ENCODE measurements around the gene PARVG.

Gene PARVG

DNA sequence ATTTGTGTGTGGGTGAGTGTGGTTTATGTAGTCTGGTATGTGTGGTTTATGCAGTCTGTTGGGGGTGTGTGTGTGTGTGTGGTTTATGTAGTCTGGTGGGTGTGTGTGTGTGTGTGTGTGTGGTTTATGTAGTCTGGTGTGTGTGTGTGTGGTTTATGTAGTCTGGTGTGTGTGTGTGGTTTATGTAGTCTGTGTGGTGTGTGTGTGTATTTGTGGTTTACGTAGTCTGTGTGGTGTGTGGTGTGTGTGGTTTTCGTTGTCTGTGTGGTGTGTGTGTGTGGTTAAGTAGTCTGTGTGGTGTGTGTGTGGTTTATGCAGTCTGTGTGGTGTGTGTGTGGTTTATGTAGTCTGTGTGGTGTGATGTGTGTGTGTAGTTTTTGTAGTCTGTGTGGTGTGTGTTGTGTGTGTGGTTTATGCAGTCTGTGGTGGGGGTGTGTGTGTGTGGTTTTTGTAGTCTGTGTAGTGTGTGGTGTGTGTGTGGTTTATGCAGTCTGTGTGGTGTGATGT, 26.2 kb upstream of the PARVG start:
- in situ Hi-C loops (cut with MboI; ENCODE audit: low sequenced_read_pairs): no loop called here

DNA sequence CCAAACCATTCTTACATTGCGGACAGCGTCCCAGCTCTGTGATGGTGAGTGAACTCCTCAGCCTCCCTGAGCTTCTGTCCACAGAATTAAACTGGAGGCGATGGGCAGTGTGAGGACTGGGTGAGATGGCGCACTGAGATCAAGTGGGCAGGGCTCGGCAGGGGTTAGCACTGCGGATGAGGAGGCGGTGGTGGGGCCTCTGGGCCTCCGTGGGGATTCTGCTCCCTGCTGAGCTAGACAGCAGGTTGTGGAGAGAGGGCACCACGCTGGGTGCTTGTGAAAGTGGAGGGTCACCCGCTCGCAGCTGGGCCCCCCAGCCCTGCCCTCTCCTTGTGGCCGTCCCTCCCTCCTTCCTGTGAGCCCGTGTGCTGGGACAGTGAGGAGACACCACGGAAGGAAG, 25.6 kb upstream of the PARVG start:
- in situ Hi-C loops (cut with MboI; ENCODE audit: low sequenced_read_pairs): no loop called here

DNA sequence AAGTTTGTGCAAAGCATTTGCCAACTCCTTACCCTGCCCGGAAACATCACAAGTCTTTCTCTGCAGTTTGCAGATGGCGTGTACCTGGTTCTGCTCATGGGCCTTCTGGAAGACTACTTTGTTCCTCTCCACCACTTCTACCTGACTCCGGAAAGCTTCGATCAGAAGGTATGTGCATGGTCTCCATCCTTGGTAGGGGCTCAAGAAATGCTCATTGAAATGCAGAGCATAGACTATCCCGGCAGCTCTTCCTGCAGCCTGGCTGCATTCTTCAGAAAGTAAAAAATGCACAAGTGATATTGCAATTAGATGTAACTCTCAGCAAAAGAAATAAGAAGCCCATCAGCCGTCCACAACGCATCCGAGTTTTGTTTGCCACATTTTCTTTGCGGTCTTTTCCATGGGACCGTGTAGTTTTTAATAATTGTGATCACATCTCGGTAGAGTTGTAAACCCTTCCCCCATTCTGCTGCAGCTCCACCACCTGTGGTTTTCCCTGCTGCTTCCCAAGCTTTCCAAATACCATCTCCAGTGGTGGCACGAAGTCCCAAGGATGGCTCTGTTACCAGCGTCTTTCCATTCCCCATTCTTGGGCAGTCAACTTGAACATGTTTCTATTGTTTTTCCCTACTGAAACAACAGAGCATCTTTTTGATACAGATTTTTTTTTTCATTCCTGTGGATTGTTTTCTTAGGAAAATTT, 22.7 kb upstream of the PARVG start:
- in situ Hi-C loops (cut with MboI; ENCODE audit: low sequenced_read_pairs): no loop called here

DNA sequence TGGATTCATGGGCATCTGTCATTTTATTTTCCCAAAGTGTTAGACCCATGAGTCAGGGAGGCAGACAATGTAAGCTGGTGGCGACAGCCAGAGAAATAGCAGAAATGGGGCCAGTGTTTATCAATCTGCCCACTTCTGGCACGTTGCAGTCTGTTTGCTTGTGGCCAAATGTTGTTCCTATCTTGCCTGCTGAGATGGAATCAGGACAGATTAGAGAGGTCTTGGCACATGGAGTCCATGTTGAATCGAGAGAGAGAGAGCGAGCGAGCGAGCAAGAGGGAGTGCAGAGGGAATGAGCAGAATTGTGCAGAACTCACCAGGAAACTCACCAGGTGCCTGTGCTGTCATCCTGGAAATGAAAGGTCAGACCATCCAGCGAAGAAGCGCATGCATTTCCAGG, 21.9 kb upstream of the PARVG start:
- in situ Hi-C loops (cut with MboI; ENCODE audit: low sequenced_read_pairs): no loop called here

DNA sequence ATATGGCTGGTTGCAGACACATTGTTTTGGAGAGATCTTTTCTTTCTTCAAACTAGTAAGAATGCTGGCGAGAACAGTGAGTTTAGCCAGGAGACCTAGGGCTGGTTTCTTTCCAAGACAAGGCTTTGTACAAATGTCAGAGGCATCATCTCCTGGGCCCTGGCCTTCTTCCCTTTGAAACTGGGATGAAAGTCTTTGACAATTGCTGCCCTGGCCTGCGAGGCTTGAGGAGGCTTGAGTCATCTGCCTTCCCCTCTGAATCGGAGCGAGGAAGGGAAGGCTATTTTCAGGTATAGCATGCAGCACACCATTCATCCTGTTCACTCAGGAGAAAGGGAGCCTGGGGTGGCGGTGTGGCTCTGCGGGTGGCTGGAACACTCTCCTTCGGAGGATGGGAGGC, 21.5 kb upstream of the PARVG start:
- in situ Hi-C loops (cut with MboI; ENCODE audit: low sequenced_read_pairs): no loop called here

DNA sequence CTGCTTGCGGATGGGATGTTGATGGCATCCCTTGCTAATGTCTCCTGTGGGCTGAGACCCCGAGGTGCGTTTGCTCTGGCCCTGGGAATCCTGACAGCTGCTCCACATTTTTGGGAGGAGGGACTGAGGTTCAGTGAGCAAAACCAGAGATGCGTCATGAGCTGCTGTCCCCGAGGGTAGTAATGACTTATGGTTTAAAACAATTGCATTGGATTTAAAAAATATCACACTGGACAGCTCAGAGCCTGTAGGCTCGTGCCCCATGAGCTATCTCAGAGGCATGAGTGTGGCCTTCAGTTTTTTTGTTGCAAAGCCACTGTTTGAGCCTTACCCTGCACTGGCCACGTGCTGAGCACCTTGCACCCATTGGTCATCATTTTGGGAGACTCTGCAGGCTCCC, 20.9 kb upstream of the PARVG start:
- in situ Hi-C loops (cut with MboI; ENCODE audit: low sequenced_read_pairs): no loop called here

DNA sequence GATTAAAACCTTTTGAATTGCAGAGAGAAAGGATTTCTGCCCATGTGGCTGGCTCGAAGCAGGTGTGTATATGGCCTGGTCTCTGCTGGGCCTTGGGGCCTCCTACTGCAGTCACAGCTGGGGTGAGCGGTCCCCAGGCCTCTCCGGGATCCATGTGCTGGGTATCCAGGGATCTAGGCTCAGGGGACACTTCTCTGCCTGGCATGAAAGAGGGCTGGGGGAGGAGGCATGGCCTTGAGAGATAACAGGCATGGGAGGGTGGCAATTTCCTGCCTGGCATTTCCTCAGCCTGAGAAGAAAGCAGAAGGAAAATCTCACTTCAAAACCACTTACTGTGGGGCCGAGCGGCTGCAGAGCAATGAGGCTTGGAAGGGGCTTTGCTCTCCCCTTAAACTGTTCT, 20.3 kb upstream of the PARVG start:
- in situ Hi-C loops (cut with MboI; ENCODE audit: low sequenced_read_pairs): no loop called here

DNA sequence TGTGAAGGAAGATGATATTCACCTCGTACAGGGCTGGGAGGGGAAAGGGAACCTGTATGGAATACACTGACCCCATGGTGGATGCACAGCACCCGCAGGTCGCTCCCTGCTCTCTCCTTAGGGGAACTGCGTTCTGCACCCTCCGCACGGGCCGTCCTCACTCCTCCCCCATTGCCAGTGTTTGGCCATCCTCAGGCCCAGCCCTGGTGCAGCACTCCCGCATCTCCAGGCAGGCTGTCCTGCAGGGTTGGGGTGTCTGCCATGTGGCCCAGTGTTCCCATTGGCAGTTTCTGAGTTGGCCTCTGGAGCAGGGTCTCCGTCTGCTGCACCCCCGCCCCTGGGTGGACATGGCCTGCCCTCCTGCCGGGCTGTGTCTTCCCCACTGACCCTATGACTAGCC, 19.1 kb upstream of the PARVG start:
- in situ Hi-C loops (cut with MboI; ENCODE audit: low sequenced_read_pairs): no loop called here

DNA sequence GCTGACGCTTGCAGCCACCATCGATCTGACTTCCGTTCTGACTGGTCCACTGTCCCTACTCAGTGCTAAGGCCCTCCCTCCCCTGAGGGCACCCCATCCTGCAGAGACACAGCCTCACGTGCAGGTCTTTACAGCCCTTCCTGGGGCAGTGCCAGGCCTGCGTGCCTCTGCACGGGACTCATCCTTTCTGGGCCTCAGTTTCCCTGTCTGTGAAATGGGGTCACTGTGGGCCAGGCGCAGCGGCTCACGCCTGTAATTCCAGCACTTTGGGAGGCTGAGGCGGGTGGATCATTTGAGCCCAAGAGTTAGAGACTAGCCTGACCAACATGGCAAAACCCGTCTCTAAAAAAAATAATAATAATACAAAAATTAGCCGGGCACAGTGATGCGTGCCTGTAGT, 17.8 kb upstream of the PARVG start:
- in situ Hi-C loops (cut with MboI; ENCODE audit: low sequenced_read_pairs): no loop called here

DNA sequence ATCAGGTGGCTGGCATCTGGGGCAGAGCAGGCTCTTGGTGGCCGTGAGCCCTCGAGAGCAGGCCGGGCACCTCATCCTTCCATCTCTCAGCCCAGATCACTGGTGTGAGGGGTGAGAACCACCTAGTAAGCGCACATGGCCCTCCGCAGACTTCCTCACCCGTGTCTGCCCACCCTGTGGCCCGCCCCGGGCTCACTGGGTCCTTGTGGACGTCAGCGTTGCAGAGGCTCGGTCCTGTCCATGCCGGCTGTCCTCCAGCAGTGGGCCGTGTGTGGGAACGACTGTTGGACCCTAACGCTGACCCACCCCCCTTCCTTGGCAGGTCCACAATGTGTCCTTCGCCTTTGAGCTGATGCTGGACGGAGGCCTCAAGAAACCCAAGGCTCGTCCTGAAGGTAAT, 17.2 kb upstream of the PARVG start:
- in situ Hi-C loops (cut with MboI; ENCODE audit: low sequenced_read_pairs): no loop called here

DNA sequence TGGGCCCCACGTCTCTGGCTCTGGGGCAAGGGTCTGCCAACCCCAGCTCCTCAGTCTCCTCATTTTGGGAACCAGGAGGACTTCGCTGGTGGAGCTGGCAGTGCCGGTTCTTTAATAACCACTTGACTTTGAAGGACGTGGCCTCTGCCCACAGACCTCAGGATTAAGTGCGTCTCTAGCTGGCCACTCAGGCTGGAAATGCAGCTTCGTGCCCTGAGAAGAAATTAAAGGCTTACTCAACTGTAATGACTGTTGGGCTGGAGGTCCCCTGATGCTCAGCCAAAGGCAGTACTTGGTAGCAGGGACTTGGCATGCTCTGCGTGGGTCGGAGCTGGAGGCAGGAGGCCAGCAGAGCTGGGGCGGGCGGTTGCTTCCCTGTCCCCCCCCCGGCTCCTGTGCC, 16.7 kb upstream of the PARVG start:
- in situ Hi-C loops (cut with MboI; ENCODE audit: low sequenced_read_pairs): no loop called here

DNA sequence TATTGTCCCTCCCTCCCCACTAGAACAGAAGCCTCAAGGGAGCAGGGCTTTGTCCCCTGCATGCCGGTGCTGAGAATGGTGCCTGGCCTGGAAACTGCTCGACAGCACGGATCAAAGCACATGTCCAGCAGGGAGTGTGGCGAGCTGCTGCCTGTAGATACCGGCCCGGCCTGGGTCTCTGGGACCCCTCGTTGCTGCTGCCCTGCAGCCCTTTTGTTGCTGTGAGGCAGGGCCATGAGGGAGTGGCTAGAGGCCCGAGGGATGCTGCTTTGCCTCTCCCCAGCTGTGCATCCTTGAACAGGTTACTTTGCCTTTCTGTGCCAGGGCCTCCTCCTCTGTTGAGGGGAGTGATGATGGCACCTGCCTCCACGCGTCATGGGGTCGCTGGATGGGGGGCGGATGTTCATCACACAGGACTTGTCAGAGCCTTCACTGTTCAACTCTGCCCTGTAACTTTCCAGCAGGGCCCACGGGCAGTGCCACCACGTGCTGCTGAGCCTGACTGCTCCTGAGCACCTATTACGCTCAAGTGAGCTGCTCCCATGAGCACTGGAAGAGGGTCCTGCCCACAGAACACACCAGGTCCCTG, 15.3 kb upstream of the PARVG start:
- in situ Hi-C loops (cut with MboI; ENCODE audit: low sequenced_read_pairs): no loop called here

DNA sequence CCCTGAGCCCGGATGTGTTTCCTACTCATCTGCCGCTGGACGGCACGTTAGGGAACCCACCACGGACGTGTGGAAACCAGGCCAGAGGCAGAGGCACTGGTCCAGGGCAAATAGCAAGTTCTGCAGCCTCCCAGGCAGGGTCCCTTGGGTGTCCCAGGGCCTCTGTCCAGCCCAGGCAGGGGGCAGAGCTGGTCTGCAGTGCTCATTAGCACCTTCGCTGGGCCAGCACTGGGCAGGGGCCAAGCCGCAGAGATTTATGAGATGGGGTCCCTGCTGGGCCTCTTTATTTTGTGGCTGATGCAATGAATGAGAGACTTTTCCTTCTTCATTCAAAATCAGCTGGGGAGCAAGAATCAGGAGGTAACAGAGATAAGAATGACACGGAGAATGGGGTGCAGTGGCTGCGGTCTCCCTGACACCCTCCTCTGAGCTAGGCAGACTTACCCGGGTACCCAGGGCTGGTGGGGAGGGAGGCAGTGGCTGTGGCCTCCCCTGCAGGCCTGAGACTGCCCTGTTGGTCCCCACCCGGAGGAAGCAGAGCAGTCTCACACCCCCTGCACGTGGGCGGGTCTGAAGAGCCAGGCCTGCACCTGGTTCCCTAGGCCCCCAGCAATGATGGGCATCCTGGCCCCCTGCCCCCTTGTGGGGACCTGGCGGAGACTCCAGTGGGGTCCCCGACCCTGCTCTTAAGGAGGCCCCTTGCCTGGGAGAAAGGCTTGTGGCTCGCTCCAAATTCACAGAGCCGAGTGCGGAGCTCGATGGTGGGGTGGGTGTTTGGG, 14.0 kb upstream of the PARVG start:
- in situ Hi-C loops (cut with MboI; ENCODE audit: low sequenced_read_pairs): no loop called here

DNA sequence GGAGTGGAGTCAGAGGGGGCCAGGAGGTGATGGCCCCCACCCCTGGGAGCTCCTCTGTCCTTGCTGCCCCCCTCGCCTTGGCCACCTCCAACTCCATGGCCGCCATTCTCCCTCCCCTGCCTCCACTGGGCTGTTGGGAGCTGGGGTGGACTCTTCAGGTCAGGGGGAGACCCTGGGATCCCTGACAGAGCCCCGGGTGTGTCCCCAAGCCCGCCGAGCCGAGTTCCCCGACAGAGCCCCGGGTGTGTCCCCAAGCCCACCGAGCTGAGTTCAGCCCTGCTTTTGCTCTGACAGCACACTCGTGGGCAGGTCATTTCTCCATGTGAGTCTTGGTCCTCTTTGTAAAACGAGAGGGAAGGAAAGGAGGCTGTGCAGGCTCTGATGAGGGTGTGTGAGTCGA, 13.2 kb upstream of the PARVG start:
- in situ Hi-C loops (cut with MboI; ENCODE audit: low sequenced_read_pairs): no loop called here

DNA sequence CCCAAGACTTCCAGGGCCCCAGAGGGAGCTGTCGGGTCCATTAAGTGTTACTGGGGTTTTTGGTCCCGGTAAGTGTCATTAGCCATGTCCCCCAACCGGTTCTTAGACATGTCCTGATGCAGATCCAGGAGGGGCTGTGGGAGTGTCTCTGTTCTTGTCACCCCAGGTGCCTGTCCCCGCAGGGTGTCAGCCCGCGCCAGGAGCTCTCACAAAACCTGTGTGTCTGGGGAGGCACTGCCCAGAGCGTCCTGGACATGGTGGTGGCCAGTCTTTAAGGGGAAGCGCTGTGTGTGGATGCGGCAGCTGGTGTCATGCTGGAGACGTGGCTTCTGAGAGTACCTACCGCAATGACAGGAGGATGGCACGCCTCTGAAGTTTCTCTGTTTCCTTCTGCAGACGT, 12.5 kb upstream of the PARVG start:
- in situ Hi-C loops (cut with MboI; ENCODE audit: low sequenced_read_pairs): no loop called here

DNA sequence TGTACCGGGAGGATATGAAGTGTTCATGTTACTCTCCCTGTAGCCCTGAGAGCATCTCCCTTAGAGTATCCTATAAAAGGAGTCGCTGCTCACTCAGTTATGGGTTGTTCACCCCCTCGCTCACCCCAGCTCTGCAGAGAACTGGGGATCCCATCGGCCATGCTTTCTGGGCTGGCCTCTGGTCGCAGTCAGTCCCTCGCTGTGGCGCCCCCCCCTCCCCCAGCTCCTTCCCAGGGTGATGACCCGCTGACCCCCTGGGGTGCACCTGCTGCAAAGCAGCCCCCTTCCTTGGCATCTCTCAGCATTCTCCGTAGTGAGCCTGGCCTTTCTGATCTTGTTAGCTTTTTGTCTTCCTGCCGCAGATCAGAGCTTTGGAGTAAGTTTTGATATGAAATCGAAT, 10.3 kb upstream of the PARVG start:
- in situ Hi-C loops (cut with MboI; ENCODE audit: low sequenced_read_pairs): no loop called here

DNA sequence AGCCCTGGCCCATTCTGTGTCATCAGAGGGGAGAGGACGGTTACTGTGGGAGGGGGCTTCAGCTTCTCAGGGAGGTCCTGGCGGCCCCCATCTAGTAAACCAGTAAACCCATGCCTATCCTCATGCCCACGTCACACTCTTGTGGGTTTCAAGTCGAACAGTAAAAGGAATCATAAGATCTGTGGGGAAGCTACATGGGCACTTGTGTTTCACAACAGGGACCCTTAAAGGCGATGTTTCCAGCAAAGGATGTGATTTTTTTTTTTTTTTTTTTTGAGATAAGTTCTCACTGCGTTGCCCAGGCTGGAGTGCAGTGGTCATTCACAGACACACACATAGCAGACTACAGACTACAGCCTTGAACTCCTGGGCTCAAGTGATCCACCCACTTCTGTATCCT, 9.2 kb upstream of the PARVG start:
- in situ Hi-C loops (cut with MboI; ENCODE audit: low sequenced_read_pairs): no loop called here

DNA sequence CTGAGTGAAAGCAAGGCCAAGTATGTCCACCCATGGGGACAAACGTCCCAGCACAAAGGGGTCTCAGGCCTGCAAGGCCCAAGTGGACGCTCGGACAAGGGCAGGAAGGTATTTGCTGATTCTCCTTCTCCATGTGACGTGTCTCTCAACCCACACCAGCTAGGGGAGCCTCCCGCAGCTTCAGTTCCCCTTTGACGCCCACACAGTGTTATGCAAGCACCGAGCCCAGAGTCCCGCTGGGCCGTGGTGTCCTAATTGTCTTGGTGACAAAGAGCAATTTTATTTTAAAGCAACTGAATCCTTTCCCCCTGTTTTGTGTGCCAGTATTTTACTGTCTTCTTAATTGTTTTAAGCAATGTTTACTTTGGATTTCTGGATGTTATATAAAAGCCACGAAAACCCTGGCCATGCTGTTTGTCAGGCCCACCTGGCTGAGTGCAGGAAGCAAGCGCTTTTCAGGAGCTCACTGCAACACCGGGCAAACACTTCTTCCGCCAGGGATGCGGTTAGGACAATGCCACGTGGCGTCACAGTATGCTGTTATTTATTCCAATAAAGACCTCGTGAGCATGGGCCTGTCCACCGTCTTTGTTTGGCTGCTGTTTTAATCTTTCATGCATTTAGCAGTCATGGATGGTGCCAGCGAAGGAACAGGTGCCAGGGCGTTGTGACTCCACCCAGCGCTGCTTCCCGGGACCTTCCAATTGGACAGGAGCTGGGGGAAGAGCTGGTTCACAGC, 8.2 kb upstream of the PARVG start:
- in situ Hi-C loops (cut with MboI; ENCODE audit: low sequenced_read_pairs): no loop called here

DNA sequence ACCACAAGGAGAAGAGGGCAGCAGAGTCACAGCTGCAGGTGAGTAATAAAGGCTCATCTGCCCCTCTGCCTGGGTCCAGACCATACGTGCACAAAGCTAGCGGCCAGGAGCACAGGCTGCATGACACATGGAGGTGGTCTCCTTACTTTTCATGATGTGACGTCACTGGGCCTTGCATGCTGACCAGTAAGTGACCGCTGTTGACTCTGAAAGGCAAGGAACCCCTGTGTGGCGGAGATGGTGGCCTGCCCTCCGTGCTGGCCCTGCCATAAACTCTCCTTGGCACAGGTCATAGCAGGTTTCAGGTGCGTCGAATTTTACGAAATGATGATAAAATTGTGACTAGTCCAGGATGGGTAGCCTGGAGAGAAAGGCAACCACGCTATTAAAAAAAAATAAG, 7.6 kb upstream of the PARVG start:
- in situ Hi-C loops (cut with MboI; ENCODE audit: low sequenced_read_pairs): no loop called here

DNA sequence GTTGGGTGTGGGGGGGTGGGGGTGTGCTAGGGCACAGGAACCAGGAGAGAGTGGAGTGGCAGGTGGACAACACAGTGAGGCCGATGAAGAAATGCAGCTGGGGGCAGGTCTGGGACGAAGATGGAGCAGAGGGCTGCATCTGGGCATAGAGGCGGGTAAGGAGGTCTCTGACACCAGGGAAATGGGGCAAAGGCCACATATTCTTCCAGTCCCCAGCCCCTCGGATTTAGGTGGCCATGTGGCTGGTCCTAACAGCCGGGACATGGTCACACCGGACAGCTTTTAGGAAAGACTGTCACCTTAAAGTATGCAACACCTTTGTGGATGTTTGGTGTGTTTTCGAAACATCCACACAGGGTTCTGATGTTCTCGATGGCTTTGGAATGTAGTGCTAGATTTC, 5.0 kb upstream of the PARVG start:
- in situ Hi-C loops (cut with MboI; ENCODE audit: low sequenced_read_pairs): no loop called here

DNA sequence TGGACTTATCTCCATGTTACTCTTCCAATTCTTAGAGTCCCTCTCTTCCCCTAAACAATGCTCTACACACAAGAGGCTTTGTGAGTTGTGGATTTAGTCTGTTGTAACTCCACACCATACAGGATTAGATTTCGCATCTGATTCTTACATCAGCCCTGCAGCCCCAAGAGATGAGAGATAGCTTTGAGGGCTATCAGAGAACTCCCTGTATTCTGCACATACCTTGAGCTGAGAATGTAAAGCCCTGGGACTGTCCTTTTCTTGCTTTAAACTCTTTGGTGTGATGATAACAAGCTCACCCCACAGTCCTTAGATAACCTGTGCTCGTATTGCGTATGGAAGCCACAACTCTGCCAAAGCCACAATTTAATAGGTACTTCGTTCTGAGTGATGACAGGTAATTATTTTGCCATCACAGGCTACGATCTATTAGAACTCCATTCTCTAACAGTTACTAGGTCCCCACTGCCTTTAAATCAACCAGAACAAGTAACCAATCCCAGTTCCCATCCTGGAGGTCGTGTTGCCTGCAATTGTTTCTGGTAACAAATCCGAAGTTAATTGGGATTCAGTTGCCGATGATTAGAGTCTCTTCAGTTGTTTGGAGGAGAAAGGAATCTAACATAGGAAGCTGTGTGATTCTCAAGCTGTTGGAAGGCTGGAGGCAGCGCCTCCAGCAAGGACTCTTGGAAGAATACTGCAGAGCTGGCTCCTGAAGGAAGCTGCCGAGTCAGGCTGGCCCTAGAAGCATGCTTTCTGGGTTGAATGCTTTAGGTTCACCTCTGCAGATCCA, 1.3 kb upstream of the PARVG start:
- in situ Hi-C loops (cut with MboI; ENCODE audit: low sequenced_read_pairs): no loop called here
